AG04449 (cell line): Measurements from ENCODE around the gene KRTAP10-5.
"Not testable (repeated sequence)": the region's sequence is repeated elsewhere in the genome, so short reads cannot be mapped to it uniquely, and the experiment has no call there.

ENCODE experiments used
- CTCF ChIA-PET: fragments of 350-600 bp; formaldehyde crosslinking; extraction: SDS; loops from one replicate; lab custom pipeline; 2021; ENCODE audit warnings: antibody characterized with exemption; lab: Yijun Ruan, JAX
- POLR2A ChIA-PET: fragments of 400-600, 350-600 bp; formaldehyde crosslinking; extraction: SDS; loops from one replicate; lab custom pipeline; 2020; ENCODE audit warnings: antibody characterized with exemption, inconsistent platforms; lab: Yijun Ruan, JAX
- DNase-seq: peaks from one replicate; pipeline ENCODE4 v3.0.0-alpha.2; 2010; ENCODE audit warnings: low read depth, low spot score
- H3K4me3 ChIP-seq: 2 replicates; pipeline ENCODE4 v1.5.1; 2011; ENCODE audit warnings: low read depth, mild to moderate bottlenecking, control low read depth, low read length
- TF ChIP-seq, protein P1 (sequence below): IDR thresholded peaks from one replicate; pipeline ENCODE4 v1.5.1; 2011; ENCODE audit warnings: mild to moderate bottlenecking, moderate library complexity, low read length, control low read depth, inconsistent platforms; ENCODE audit not compliant: insufficient read depth; ENCODE audit errors: missing control alignments

Gene KRTAP10-5

DNA sequence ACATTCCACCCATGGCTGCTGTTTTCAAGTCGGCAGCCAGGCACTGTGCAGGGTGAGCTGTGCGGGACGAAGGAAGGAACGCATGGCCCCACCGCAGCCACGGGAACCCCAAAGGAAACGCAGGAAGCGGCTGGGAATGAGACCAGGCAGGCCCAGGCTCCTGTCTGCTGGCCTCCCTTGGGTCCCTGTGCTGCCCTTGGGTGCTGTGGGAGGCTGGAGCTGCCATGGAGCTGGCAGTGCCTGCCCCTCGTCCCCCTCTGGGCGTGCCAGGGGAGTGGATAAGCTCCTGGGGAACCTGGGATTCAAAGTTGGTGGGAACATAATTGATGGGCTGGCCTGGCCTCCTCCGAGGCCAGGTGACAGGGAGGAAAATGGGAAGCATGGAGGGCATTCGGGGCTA, 12.1 kb downstream of the KRTAP10-5 start:
- DNase-seq = no peak
- CTCF ChIA-PET = no interaction called here
- H3K4me3 ChIP-seq = no peak overlapping the region
- TF ChIP-seq, protein P1, sequence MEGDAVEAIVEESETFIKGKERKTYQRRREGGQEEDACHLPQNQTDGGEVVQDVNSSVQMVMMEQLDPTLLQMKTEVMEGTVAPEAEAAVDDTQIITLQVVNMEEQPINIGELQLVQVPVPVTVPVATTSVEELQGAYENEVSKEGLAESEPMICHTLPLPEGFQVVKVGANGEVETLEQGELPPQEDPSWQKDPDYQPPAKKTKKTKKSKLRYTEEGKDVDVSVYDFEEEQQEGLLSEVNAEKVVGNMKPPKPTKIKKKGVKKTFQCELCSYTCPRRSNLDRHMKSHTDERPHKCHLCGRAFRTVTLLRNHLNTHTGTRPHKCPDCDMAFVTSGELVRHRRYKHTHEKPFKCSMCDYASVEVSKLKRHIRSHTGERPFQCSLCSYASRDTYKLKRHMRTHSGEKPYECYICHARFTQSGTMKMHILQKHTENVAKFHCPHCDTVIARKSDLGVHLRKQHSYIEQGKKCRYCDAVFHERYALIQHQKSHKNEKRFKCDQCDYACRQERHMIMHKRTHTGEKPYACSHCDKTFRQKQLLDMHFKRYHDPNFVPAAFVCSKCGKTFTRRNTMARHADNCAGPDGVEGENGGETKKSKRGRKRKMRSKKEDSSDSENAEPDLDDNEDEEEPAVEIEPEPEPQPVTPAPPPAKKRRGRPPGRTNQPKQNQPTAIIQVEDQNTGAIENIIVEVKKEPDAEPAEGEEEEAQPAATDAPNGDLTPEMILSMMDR = no peak
- POLR2A ChIA-PET = no interaction called here

DNA sequence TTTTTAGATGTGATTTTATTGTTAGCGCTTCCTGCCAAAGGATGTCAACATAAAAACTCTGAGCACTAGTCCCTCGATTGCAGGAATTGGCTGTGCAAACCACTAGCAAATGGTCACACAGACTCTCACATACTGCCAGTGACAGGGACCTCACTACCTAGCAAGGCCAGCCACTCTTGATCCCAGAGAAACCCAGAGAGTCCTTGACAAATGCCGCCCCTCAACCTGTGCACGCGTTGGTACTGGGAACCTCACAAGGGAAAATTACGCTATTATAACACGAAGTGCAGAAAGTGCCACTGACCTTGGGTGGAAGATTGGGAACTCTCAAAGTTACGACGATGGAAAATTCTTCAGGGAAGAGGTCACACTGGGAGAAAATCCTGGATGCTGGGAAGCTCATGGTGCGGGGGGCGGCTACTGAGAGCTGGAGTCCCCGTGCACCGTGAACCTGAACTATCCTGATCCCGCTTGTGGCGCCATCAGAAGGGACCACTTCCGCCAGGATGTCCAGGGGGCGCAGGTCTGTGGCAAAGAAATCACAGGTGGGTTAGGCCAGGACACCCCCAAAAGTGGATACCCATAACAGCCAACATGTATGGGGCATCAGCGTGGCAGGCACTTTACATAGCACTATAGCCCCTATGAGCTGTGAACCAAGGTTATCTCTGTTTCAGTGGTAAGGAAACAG, 12.8 kb downstream of the KRTAP10-5 start:
- POLR2A ChIA-PET = no interaction called here
- no peak overlapping the region for H3K4me3 ChIP-seq
- TF ChIP-seq, protein P1 = no peak
- DNase-seq = no peak
- CTCF ChIA-PET = no interaction called here

DNA sequence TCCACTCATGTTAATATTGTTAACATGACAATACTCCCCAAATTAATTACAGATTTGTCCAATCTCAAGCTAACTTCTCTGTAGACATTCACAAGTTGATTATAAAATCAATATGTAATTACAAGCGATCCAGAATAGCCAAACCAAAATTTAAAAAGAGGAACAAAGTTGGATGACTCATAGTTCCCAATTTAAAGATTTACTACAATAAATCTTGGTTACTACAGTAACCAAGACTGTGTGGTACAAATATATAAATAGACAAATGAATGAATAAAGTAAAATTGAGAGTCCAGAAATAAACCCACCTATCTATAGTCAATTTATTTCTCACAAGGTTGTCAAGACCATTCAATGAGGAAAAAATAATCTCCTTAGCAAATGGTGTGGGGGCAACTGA, 14.0 kb downstream of the KRTAP10-5 start:
- ChIA-PET POLR2A (no interaction called here), CTCF (no interaction called here)
- no peak overlapping the region for H3K4me3 ChIP-seq
- TF ChIP-seq, protein P1 = no peak
- no peak for DNase-seq

DNA sequence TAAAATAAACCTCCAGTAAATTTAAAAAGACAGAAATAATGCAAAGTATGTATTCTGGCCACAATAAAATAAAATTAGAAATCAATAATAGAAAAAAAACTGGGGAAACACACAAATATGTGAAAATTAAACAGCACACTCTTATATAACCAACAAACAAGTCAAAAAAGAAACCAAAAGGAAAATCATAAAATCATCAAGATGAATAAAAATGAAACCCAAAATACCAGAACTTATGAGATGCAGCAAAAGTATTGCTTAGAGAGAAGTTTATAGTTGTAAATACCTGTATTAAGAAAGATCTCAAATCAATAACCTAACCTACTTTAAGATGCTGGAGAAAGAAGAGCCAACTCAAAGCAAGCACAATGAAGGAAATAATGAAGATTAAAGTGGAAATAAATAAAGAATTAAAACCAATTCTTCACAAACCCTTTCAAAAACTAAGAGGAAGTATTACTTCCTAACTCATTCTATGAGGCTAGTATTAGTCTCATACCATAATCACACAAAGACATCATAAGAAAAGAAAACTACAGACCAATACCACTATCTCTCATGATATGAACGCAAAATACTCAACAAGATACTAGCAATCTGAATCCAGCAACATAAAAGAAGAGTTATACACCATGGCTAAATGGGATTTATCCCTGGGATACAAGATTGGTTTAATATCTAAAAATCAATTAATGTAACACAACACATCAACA, 15.4 kb downstream of the KRTAP10-5 start:
- no peak for DNase-seq
- ChIA-PET POLR2A (no interaction called here), CTCF (no interaction called here)
- no peak overlapping the region for H3K4me3 ChIP-seq
- TF ChIP-seq, protein P1 = no peak

DNA sequence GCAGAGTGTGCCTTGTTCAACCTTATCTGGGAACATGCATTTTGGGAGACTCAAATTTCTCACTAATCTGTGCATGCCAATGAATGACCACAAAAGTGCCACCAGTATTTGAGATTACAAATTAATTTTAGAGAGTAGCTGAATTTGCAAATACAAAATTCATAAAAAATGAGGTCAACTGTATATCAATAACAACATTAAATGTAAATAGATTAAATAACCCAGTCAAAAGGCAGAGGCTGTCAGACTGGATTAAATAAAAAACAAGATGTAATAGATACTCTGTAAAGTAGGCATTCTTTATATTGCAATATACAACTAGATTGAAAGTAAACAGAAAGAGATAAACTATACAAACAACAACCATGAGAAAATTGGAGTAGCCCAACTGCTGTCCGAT, 16.3 kb downstream of the KRTAP10-5 start:
- CTCF ChIA-PET = no interaction called here
- H3K4me3 ChIP-seq = no peak overlapping the region
- no peak for DNase-seq
- POLR2A ChIA-PET = no interaction called here
- TF ChIP-seq, protein P1 = no peak

DNA sequence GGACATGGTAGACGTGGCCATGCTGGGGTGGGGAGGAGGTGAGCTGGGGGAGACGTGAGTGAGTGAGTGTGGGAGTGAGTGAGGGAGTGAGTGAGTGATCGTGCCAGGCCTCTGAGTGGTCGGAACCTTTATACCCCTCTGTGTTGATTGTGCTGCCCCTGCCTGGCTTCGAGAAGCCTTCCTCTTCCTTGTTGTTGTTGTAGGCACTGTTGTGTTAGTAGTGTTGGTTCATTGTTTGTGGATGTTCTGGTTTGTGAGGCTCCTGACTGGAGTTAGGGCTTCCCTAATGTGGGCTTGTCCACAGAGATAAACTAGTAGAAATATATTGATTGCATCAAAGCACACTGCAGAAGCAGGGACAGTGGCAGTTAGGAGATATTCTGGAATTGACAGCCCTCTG, 21.7 kb downstream of the KRTAP10-5 start, which contains the start of gene KRTAP10-3:
Gene KRTAP10-3 (minus strand): TSS at position 101 of the 400 bp plus-strand sequence. CDS start 80 bp downstream, at position 21.
- TF ChIP-seq, protein P1 = no peak
- no peak within 1 kb of the TSS for H3K4me3 ChIP-seq
- ChIA-PET POLR2A (no interaction called here), CTCF (no interaction called here)
- no peak for DNase-seq

DNA sequence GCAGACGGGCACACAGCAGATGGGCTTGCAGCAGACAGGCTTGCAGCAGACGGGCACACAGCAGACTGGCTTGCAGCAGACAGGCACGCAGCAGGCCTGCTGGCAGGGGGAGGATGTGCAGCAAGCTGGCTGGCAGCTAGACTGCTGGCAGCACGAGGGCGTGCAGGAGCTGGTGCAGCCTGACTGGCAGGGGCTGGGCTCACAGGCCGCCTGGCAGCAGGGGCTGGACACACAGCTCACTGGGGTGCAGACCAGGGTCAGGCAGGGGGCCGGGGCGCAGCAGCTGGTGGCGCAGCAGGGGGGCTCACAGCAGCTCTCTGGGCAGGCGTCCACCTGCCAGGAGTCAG, 22.1 kb downstream of the KRTAP10-5 start:
- DNase-seq, CTCF ChIA-PET, H3K4me3 ChIP-seq, POLR2A ChIA-PET: not testable (repeated sequence)
